CD14-positive monocyte (primary cell): ENCODE data around the gene FBXL17. TPM values are rescaled to one million over a fixed set of nuclear protein-coding genes. Genes with fewer than 3 reads are reported as not detected.

Experiments used
- DNase-seq, 3 donors: peaks; one replicate each; pipeline ENCODE4 v3.0.0-alpha.2; 2011 to 2022
- H2AFZ ChIP-seq: 2 replicates; pipeline ENCODE4 v1.6.0; 2012; ENCODE audit warnings: mild to moderate bottlenecking, low read depth, low read length, inconsistent platforms; ENCODE audit not compliant: insufficient read depth, poor library complexity, severe bottlenecking
- H3K27ac ChIP-seq, 2 donors: 1 replicate in 1 of 2; 2 replicates in 1 of 2; pipeline ENCODE4 v1.5.1; 2012 to 2013; ENCODE audit warnings: low read length in 2 of 2, control low read depth in 1 of 2, inconsistent platforms in 1 of 2, low read depth in 1 of 2, mild to moderate bottlenecking in 1 of 2
- H3K27me3 ChIP-seq, 2 donors: one replicate each; pipeline versions ENCODE4 v1.6.0 to v1.6.1; 2011 to 2013; ENCODE audit warnings: low read length in 2 of 2; ENCODE audit not compliant: control insufficient read depth in 2 of 2, insufficient read depth in 2 of 2
- H3K36me3 ChIP-seq, 2 donors: replicated peaks in 1 of 2; 1 replicate in 1 of 2; 2 replicates in 1 of 2; pipeline versions ENCODE4 v1.5.1 to v1.6.1; 2012 to 2013; ENCODE audit warnings: low read length in 2 of 2, control low read depth in 1 of 2, inconsistent platforms in 1 of 2, mild to moderate bottlenecking in 1 of 2; ENCODE audit not compliant: insufficient read depth in 2 of 2, control insufficient read depth in 1 of 2
- H3K4me1 ChIP-seq, 2 donors: 1 replicate in 1 of 2; 2 replicates in 1 of 2; pipeline versions ENCODE4 v1.5.1 to v1.6.1; 2012 to 2013; ENCODE audit warnings: low read length in 2 of 2, control low read depth in 1 of 2, inconsistent platforms in 1 of 2, mild to moderate bottlenecking in 1 of 2, moderate library complexity in 1 of 2; ENCODE audit not compliant: insufficient read depth in 2 of 2, control insufficient read depth in 1 of 2
- H3K4me2 ChIP-seq: replicated peaks from 2 replicates; pipeline ENCODE3; 2012; ENCODE audit warnings: low read length, moderate library complexity, mild to moderate bottlenecking; ENCODE audit not compliant: poor library complexity, severe bottlenecking; ENCODE audit errors: extremely low read depth
- H3K4me3 ChIP-seq, 3 experiments: fragments of 200-600 bp in 1 of 3; sonication (generic) in 1 of 3; replicated peaks in 1 of 3; 1 replicate in 2 of 3; 2 replicates in 1 of 3; pipeline ENCODE4 v1.5.1; 2011 to 2013; ENCODE audit warnings: low read length in 3 of 3, mild to moderate bottlenecking in 3 of 3, control low read depth in 2 of 3, low read depth in 2 of 3, inconsistent platforms in 1 of 3, moderate library complexity in 1 of 3
- H3K79me2 ChIP-seq: 2 replicates; pipeline ENCODE4 v1.6.0; 2012; ENCODE audit warnings: mild to moderate bottlenecking, control low read depth, inconsistent platforms, low read length, moderate library complexity; ENCODE audit not compliant: insufficient read depth
- H3K9ac ChIP-seq: 2 replicates; pipeline ENCODE4 v1.6.0; 2017; ENCODE audit warnings: low read length, mild to moderate bottlenecking; ENCODE audit not compliant: insufficient read depth, poor library complexity, severe bottlenecking
- H3K9me3 ChIP-seq, 2 donors: replicated peaks in 1 of 2; 1 replicate in 1 of 2; 2 replicates in 1 of 2; pipeline versions ENCODE4 v1.5.1 to v1.6.1; 2012 to 2013; ENCODE audit warnings: low read length in 2 of 2, control low read depth in 1 of 2; ENCODE audit not compliant: control insufficient read depth in 1 of 2, insufficient read depth in 1 of 2
- H4K20me1 ChIP-seq: 2 replicates; pipeline ENCODE4 v1.6.0; 2012; ENCODE audit warnings: mild to moderate bottlenecking, low read length, control low read depth, moderate library complexity; ENCODE audit not compliant: insufficient read depth
- H3K27ac Mint-ChIP-seq, 7 donors: one replicate each; pipeline ENCODE4 v1.8.0; 2020; ENCODE audit warnings: mild to moderate bottlenecking in 7 of 7, mixed read lengths in 7 of 7, moderate library complexity in 6 of 7, inconsistent platforms in 2 of 7
- H3K27me3 Mint-ChIP-seq, 3 donors: one replicate each; pipeline ENCODE4 v1.8.0; 2021 to 2022; ENCODE audit warnings: low read depth in 3 of 3, mild to moderate bottlenecking in 3 of 3, mixed read lengths in 3 of 3, moderate library complexity in 3 of 3, inconsistent platforms in 1 of 3
- H3K36me3 Mint-ChIP-seq, 2 donors: one replicate each; pipeline ENCODE4 v1.8.0; 2020; ENCODE audit warnings: mixed read lengths in 2 of 2, inconsistent platforms in 1 of 2, mild to moderate bottlenecking in 1 of 2
- H3K4me1 Mint-ChIP-seq: one replicate; pipeline ENCODE4 v1.8.0; 2020; ENCODE audit warnings: mild to moderate bottlenecking, mixed read lengths
- H3K4me3 Mint-ChIP-seq, 2 donors: one replicate each; pipeline ENCODE4 v1.8.0; 2020; ENCODE audit warnings: mild to moderate bottlenecking in 2 of 2, mixed read lengths in 2 of 2, moderate library complexity in 1 of 2
- H3K9me3 Mint-ChIP-seq, 7 donors: one replicate each; pipeline ENCODE4 v1.8.0; 2020 to 2022; ENCODE audit warnings: mixed read lengths in 7 of 7, mild to moderate bottlenecking in 6 of 7, moderate library complexity in 6 of 7, inconsistent platforms in 2 of 7
- WGBS: methylation state at CpG from one replicate; pipeline ENCODE4 v1.1.5; 2013; ENCODE audit warnings: missing lambda C conversion rate; ENCODE audit not compliant: insufficient coverage; 5-methylcytosine and 5-hydroxymethylcytosine counted together
- intact Hi-C, 2 donors: fragments of 100-400 bp; cut with micrococcal nuclease; formaldehyde crosslinking; loops; one replicate each; pipeline versions ENCODE4 v1.15.0 to v1.15.1; 2023
- polyA plus RNA-seq, 3 donors: library from polyadenylated mRNA; depleted of rRNA in 1 of 3; unstranded in 2 of 3; stranded (reverse) in 1 of 3; fragments of 300-500 nt in 2 of 3; fragments of >200 nt in 1 of 3; fragmentation: Illumina TruSeq in 2 of 3; gene quantifications; 1 replicate in 2 of 3; 2 replicates in 1 of 3; pipeline ENCODE4 v1.2.3, GENCODE V29; 2012 to 2021
- TF ChIP-seq, protein P1 (sequence below): fragments of 200-600 bp; IDR thresholded peaks from one replicate; pipeline ENCODE4 v1.8.0; 2022; ENCODE audit warnings: antibody characterized with exemption, mild to moderate bottlenecking

The FBXL17 gene
- polyA plus RNA-seq, 3 donors, result 1.5 to 6.6 (median 2.0) TPM

DNA sequence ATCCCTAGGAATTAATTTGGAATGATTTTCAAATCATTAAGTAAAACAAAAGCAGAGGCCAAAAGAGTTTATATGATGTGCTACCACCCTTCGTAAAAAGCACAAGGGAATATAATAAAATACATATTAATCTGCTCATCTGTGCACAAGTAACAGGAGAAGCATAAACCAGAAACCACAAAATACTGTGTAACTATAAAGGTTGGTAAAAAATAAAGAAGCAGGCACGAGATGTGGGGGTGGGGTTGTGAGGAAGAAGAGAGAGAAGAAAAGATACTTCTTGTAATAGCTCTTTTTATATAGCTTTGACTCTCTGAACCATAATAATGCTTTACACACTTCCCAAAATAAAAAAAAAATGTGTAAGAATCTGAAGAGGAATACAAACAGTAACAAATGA is 496.3 kb downstream of the FBXL17 start:
- H4K20me1 ChIP-seq, result no peaks in the 10 kb centered on the region

DNA sequence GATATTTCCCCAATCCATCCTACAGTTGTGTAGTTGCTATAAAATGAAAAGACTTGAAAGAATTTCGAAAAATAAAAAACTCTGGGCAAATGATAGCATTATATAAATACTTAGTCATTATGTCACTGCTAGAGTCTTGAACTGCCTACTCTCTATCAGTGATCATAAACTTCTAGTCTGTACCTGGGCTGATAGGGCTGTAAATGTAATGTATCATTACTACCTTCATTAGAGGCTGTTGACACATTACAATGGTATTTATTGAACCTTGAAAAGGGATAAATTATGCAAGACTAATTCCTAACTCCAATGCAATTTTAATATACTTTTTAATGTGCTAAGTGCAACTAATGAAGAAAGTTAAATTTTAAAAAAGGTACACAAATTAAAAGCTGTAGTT is 497.0 kb downstream of the FBXL17 start:
- no peaks in the 10 kb centered on the region for H3K79me2 ChIP-seq

More for the DNA sequence above, 496.3 kb downstream of the FBXL17 start:
- intact Hi-C loops, result no loop called here
- H3K4me3 ChIP-seq, result no peak overlapping the region
- no peak overlapping the region for H3K4me2 ChIP-seq
- no peaks in the 10 kb centered on the region for H3K79me2 ChIP-seq
- Mint-ChIP-seq H3K4me3 (no peak overlapping the region), H3K4me1 (peaks cover 8% of the 10 kb centered on the region), H3K27ac (no peak overlapping the region), H3K9me3 (peaks cover 0 to 3% (median 0%) of the 10 kb centered on the region in 7 donors), H3K36me3 (no peaks in the 10 kb centered on the region), H3K27me3 (no peaks in the 10 kb centered on the region)
- H3K4me1 ChIP-seq, result no peaks in the 10 kb centered on the region
- H3K27ac ChIP-seq, result no peak overlapping the region
- H3K36me3 ChIP-seq, result no peaks in the 10 kb centered on the region
- H3K9me3 ChIP-seq, result no peaks in the 10 kb centered on the region
- H3K27me3 ChIP-seq, result no peaks in the 10 kb centered on the region
- TF ChIP-seq, protein P1, sequence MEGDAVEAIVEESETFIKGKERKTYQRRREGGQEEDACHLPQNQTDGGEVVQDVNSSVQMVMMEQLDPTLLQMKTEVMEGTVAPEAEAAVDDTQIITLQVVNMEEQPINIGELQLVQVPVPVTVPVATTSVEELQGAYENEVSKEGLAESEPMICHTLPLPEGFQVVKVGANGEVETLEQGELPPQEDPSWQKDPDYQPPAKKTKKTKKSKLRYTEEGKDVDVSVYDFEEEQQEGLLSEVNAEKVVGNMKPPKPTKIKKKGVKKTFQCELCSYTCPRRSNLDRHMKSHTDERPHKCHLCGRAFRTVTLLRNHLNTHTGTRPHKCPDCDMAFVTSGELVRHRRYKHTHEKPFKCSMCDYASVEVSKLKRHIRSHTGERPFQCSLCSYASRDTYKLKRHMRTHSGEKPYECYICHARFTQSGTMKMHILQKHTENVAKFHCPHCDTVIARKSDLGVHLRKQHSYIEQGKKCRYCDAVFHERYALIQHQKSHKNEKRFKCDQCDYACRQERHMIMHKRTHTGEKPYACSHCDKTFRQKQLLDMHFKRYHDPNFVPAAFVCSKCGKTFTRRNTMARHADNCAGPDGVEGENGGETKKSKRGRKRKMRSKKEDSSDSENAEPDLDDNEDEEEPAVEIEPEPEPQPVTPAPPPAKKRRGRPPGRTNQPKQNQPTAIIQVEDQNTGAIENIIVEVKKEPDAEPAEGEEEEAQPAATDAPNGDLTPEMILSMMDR, result no peak
- no peak for DNase-seq
- H2AFZ ChIP-seq, result no peak overlapping the region
- WGBS, result no CpG with 5 or more reads among the region's 2 CpGs
- no peak overlapping the region for H3K9ac ChIP-seq

More for the DNA sequence above, 497.0 kb downstream of the FBXL17 start:
- no peak overlapping the region for H3K27ac ChIP-seq
- H4K20me1 ChIP-seq, result no peaks in the 10 kb centered on the region
- H3K9me3 ChIP-seq, result no peaks in the 10 kb centered on the region
- no peak overlapping the region for H3K9ac ChIP-seq
- no peak overlapping the region for H3K4me3 ChIP-seq
- Mint-ChIP-seq H3K36me3 (peaks cover 2 to 4% of the 10 kb centered on the region in 2 donors), H3K4me3 (no peak overlapping the region), H3K27me3 (no peaks in the 10 kb centered on the region), H3K27ac (no peak overlapping the region), H3K9me3 (peaks cover 0 to 3% (median 0%) of the 10 kb centered on the region in 7 donors), H3K4me1 (peaks cover 8% of the 10 kb centered on the region)
- no peak overlapping the region for H2AFZ ChIP-seq
- H3K36me3 ChIP-seq, result no peaks in the 10 kb centered on the region
- TF ChIP-seq, protein P1, result no peak
- H3K4me1 ChIP-seq, result no peaks in the 10 kb centered on the region
- intact Hi-C loops, result no loop called here
- no peak overlapping the region for H3K4me2 ChIP-seq
- DNase-seq, result no peak
- no CpG with 5 or more reads among the region's 1 CpG for WGBS
- H3K27me3 ChIP-seq, result no peaks in the 10 kb centered on the region
